Skeletal muscle satellite cell (primary cell): Measurements from ENCODE around the gene COA3.

Source experiments
- H3K27me3 ChIP-seq: 2 replicates; pipeline ENCODE4 v1.7.0; 2013; ENCODE audit warnings: low read length; ENCODE audit not compliant: control insufficient read depth, insufficient read depth
- H3K36me3 ChIP-seq: 2 replicates; pipeline ENCODE4 v1.7.0; 2013; ENCODE audit warnings: mild to moderate bottlenecking, control low read depth, low read length; ENCODE audit not compliant: insufficient read depth
- H3K4me1 ChIP-seq: 2 replicates; pipeline ENCODE4 v1.7.0; 2013; ENCODE audit warnings: low read length; ENCODE audit not compliant: control insufficient read depth, insufficient read depth
- H3K4me2 ChIP-seq: 2 replicates; pipeline ENCODE4 v1.7.0; 2013; ENCODE audit warnings: mild to moderate bottlenecking, low read length
- H3K4me3 ChIP-seq: 2 replicates; pipeline ENCODE4 v1.7.0; 2013; ENCODE audit warnings: low read length
- H3K9ac ChIP-seq: 2 replicates; pipeline ENCODE4 v1.7.0; 2013; ENCODE audit warnings: mild to moderate bottlenecking, low read depth, low read length, moderate library complexity
- H3K9me3 ChIP-seq: replicated peaks from 2 replicates; pipeline ENCODE4 v1.7.0; 2013; ENCODE audit warnings: mild to moderate bottlenecking, control low read depth, low read length

COA3 gene

DNA sequence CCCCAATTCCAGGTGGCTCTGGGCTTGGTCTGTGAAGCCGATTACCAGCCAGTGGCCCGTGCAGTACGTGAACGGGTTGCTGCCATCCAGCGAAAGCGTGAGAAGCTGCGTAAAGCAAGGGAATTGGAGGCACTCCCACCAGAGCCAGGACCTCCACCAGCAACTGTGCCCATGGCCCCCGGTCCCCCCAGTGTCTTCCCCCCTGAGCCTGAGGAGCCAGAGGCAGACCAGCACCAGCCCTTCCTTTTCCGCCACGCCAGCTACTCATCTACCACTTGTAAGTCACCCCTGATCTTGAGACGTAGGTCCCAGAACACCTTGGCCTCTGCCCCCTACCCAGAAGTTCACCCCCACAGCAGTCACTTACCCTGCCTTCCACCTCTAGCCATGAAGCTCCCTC, 11.2 kb downstream of the COA3 start:
- no peak overlapping the region for H3K4me2 ChIP-seq
- H3K9ac ChIP-seq: no peak overlapping the region
- H3K9me3 ChIP-seq: no peaks in the 10 kb centered on the region
- peaks cover 34% of the 10 kb centered on the region for H3K27me3 ChIP-seq
- peaks cover 30% of the 10 kb centered on the region for H3K4me1 ChIP-seq
- H3K36me3 ChIP-seq: peaks cover 17% of the 10 kb centered on the region
- H3K4me3 ChIP-seq: no peak overlapping the region

DNA sequence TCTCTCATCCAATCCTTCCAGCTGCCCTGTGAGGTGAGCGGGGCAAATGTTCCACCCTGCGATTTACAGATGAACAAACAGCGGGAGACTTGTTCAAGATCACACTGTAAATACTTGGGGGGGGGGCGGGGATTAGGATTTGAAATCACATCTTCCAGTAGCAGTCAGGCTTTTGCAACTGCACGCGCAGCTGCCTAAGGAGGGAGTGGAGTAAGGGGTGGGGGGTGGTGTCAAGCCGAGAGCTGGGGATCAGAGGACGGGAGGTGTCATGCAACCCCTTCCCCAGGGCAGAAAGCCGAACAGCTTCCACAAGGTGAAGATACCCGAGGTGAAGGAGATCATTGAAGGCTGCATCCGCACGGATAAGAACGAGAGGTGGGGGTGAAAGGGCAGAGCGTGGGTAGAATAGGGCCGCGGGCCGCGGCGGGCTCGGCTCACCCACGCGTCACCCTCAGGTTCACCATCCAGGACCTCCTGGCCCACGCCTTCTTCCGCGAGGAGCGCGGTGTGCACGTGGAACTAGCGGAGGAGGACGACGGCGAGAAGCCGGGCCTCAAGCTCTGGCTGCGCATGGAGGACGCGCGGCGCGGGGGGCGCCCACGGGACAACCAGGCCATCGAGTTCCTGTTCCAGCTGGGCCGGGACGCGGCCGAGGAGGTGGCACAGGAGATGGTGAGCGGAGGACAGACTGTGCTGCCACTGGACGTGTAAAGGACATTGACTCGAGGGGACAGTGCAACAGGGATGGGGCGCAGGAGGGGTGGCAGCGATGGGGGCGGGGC, 13.5 kb downstream of the COA3 start:
- Histone ChIP-seq H3K27me3 (peaks cover 48% of the 10 kb centered on the region), H3K9me3 (no peaks in the 10 kb centered on the region), H3K4me3 (no peak overlapping the region), H3K4me2 (peak overlapping the region; percentile 93), H3K9ac (no peak overlapping the region), H3K4me1 (peaks cover 45% of the 10 kb centered on the region), H3K36me3 (peaks cover 17% of the 10 kb centered on the region)

- Histone ChIP-seq H3K4me3 (no peak overlapping the region), H3K4me2 (peak overlapping the region; percentile 93), H3K9ac (no peak overlapping the region), H3K4me1 (peaks cover 50% of the 10 kb centered on the region), H3K9me3 (no peaks in the 10 kb centered on the region), H3K27me3 (peaks cover 48% of the 10 kb centered on the region), H3K36me3 (peaks cover 18% of the 10 kb centered on the region)
Observed at GRCh38 chr17:42784409-42784808, 14.1 kb downstream of the COA3 start.

GRCh38 chr17:42783791-42784138, 14.7 kb downstream of the COA3 start:
- H3K4me3 ChIP-seq: peak overlapping the region; percentile 49

DNA sequence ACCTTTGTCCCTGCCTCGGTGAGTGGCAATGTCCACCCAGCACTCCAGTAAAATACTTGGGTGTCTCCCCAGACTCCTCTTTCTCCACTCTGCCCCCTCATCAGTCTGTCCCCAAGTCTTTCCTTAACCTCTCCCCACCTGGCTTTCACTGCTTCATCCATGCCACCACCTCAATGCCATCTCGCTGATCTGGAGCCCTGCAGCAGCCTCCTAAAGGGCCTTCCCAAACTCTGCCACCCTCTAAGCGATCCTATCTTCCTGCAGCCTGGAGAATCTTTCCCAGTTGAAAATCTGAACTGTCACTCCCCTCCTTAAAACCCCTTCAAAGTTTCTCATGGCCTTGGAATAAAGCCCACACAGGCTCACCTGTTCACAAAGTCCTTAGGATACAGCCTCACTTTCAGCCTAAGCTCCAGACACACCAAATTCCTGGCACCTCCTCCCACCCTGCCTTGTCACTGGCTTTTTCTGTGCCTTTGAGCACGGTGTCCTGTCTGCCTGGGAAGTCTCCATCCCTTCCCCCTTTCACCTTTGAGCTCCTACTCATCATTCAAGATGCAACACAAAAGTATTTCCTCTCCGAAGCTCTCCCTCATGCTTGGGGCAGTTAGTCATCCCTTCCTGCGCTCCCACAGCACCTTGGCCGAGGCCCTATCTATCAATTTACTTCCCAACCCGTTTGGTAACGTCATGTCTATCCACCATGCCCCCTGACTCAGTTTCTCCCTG, 15.3 kb downstream of the COA3 start:
- Histone ChIP-seq H3K36me3 (peaks cover 23% of the 10 kb centered on the region), H3K27me3 (peaks cover 48% of the 10 kb centered on the region)

More at GRCh38 chr17:42783791-42784138, 14.7 kb downstream of the COA3 start:
- H3K9me3 ChIP-seq: no peaks in the 10 kb centered on the region
- H3K36me3 ChIP-seq: peaks cover 23% of the 10 kb centered on the region
- no peak overlapping the region for H3K9ac ChIP-seq
- peaks cover 50% of the 10 kb centered on the region for H3K4me1 ChIP-seq
- H3K4me2 ChIP-seq: peak overlapping the region; percentile 93
- peaks cover 48% of the 10 kb centered on the region for H3K27me3 ChIP-seq

DNA sequence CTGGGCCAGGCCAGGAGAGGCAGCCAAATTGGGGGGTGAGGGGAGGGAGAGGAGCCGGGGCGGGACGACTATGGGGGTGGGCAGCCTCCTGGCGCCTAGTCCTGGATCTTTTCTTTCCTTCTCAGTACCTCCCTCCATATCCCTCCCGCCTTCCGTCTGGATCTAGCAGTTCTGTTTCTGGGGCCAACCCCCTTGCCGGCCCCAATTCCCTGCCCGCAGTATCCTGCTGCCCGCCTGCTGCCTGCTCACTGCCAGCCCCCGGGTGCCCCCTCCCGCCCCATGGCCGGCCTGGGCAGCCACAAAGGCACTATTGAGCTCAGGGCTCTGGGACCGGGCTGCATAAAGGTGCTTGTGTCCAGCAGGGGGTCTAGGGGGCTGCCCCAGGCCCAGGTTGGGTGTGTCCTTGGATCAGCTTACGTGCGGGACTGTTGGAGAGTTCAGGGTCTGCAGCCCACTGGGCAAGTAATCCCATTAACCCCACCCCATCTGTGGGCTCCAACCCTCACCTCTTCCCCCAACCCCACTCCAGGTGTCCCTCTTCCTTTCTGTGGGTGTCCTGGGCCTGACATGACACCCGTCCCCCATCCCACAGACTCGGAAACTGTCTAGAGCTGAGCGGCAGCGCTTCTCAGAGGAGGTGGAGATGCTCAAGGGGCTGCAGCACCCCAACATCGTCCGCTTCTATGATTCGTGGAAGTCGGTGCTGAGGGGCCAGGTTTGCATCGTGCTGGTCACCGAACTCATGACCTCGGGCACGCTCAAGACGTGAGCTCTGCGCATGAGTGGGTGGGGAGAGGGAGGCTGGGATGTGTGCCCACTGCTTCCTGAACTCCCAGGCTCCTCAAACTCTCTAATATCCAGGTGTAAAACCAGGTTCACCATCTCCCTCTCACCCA, 16.1 kb downstream of the COA3 start:
- Histone ChIP-seq H3K27me3 (peaks cover 48% of the 10 kb centered on the region), H3K4me3 (peak overlapping the region; percentile 73), H3K9me3 (no peaks in the 10 kb centered on the region), H3K36me3 (peaks cover 29% of the 10 kb centered on the region), H3K4me2 (peak overlapping the region; percentile 93), H3K9ac (peak overlapping the region; percentile 28), H3K4me1 (peaks cover 50% of the 10 kb centered on the region)

More for the DNA sequence above, 15.3 kb downstream of the COA3 start:
- Histone ChIP-seq H3K4me2 (peak overlapping the region; percentile 93), H3K9ac (peak overlapping the region; percentile 28), H3K9me3 (no peaks in the 10 kb centered on the region), H3K4me1 (peaks cover 50% of the 10 kb centered on the region), H3K4me3 (peak overlapping the region; percentile 73)

DNA sequence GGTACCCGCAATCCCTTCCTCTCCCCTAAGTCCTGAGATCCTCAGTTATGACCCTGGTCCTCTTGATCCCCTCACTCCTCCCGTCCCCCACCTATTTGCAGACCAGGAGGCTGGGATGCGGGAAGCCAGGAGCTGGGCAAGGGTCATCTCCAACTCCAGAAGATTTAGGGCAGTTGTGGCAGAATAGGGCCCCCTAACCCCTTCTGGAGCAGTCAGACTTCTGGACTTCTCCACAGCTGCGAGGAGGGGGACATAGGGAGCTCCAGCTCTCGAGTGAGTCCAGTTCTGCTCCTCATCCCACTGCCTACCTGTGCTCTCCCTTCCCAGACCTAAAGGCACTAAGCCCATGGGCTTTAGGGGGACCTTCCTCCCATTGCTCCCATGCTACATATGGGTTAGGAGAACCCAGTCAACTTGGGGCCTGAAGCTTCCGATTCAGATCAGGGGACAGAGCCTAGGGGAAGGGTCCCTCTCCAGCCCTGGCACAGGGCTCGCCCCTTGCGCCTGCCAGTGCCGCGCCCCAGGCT, 16.8 kb downstream of the COA3 start:
- peak overlapping the region; percentile 93 for H3K4me2 ChIP-seq
- H3K9ac ChIP-seq: peak overlapping the region; percentile 80
- peak overlapping the region; percentile 73 for H3K4me3 ChIP-seq
- H3K9me3 ChIP-seq: no peaks in the 10 kb centered on the region
- H3K36me3 ChIP-seq: peaks cover 29% of the 10 kb centered on the region
- H3K4me1 ChIP-seq: peaks cover 50% of the 10 kb centered on the region
- H3K27me3 ChIP-seq: peaks cover 48% of the 10 kb centered on the region

DNA sequence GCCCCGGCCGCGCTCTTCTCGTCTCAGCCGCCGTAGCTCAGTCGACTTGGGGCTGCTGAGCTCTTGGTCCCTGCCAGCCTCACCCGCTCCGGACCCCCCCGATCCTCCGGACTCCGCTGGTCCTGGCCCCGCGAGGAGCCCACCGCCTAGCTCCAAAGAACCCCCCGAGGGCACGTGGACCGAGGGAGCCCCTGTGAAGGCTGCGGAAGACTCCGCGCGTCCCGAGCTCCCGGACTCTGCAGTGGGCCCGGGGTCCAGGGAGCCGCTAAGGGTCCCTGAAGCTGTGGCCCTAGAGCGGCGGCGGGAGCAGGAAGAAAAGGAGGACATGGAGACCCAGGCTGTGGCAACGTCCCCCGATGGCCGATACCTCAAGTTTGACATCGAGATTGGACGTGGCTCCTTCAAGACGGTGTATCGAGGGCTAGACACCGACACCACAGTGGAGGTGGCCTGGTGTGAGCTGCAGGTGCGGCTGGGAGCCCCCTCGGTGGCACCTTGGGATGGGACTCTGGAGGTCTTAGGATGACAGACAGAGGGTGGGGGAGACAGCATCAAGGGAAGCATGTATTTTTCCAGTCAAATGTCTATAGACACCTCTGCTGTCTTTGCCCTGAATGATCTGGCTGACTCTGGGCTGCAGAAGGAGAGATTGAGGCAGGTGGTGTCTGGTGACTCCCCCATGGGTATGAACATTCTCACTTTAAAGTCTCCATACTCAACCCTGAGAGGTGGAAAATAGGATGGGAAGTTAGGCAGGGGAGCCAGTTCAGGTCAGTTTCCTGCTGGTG, 17.5 kb downstream of the COA3 start:
- H3K36me3 ChIP-seq: peaks cover 29% of the 10 kb centered on the region
- H3K9ac ChIP-seq: peak overlapping the region; percentile 80
- H3K4me1 ChIP-seq: peaks cover 50% of the 10 kb centered on the region
- H3K4me2 ChIP-seq: peak overlapping the region; percentile 93
- peaks cover 46% of the 10 kb centered on the region for H3K27me3 ChIP-seq
- no peaks in the 10 kb centered on the region for H3K9me3 ChIP-seq
- peak overlapping the region; percentile 73 for H3K4me3 ChIP-seq

- H3K36me3 ChIP-seq: peaks cover 29% of the 10 kb centered on the region
- H3K9ac ChIP-seq: peak within 1 kb of the TSS; percentile 80
- H3K4me1 ChIP-seq: peaks cover 58% of the 10 kb centered on the region
- H3K27me3 ChIP-seq: peaks cover 39% of the 10 kb centered on the region
- peak within 1 kb of the TSS; percentile 73 for H3K4me3 ChIP-seq
- no peaks in the 10 kb centered on the region for H3K9me3 ChIP-seq
- peak within 1 kb of the TSS; percentile 93 for H3K4me2 ChIP-seq
Observed at GRCh38 chr17:42779936-42780850, 18.3 kb downstream of the COA3 start, which contains the start of gene WNK4. WNK4 (plus strand) TSS chr17:42780610; CDS start chr17:42780699, 89 bp downstream.
